Measurements from ENCODE around the gene OR10H5. TPM values are rescaled to one million over a fixed set of nuclear protein-coding genes. Genes with fewer than 3 reads are reported as not detected.
A peak's percentile ranks its signal among the peaks of the same experiment; 100 is the strongest.

The OR10H5 gene
- total and polyA plus RNA-seq, 12 donors = not detected

GRCh38 chr19:15776264-15776663 is 11.2 kb upstream of the OR10H5 start:
- no peak for TF ChIP-seq CTCF (IDR thresholded peaks at IDR 0.05)
- no peak for TF ChIP-seq POLR2A (IDR thresholded peaks at IDR 0.05)
- intact Hi-C loops (cut with DNase I) = no loop called here
- 75 to 94% (median 81%) methylated on average over 4 of the region's 4 CpGs for WGBS, 4 donors

GRCh38 chr19:15776991-15777970 is 10.2 kb upstream of the OR10H5 start:
- TF ChIP-seq POLR2A (IDR thresholded peaks at IDR 0.05) (no peak), CTCF (IDR thresholded peaks at IDR 0.05) (no peak)
- H3K4me1 ChIP-seq (replicated peaks in 1 of 2) = no peaks in the 10 kb centered on the region
- H3K9me3 ChIP-seq (replicated peaks in 1 of 3) = no peaks in the 10 kb centered on the region
- WGBS, 4 donors = 46 to 65% (median 57%) methylated on average over 7 to 9 of the region's 9 CpGs
- intact Hi-C loops (cut with DNase I) = no loop called here
- no peak overlapping the region for H3K4me3 ChIP-seq
- no peak for DNase-seq
- H3K27me3 ChIP-seq = no peaks in the 10 kb centered on the region
- no peaks in the 10 kb centered on the region for H3K36me3 ChIP-seq (replicated peaks in 1 of 2)
- H3K27ac ChIP-seq = no peak overlapping the region

More at GRCh38 chr19:15776264-15776663, 11.2 kb upstream of the OR10H5 start:
- H3K36me3 ChIP-seq (replicated peaks in 1 of 2) = no peaks in the 10 kb centered on the region
- H3K9me3 ChIP-seq (replicated peaks in 1 of 3) = no peaks in the 10 kb centered on the region
- H3K4me3 ChIP-seq = no peak overlapping the region
- H3K4me1 ChIP-seq (replicated peaks in 1 of 2) = no peaks in the 10 kb centered on the region
- no peak for DNase-seq
- no peak overlapping the region for H3K27ac ChIP-seq
- H3K27me3 ChIP-seq = no peaks in the 10 kb centered on the region

DNA sequence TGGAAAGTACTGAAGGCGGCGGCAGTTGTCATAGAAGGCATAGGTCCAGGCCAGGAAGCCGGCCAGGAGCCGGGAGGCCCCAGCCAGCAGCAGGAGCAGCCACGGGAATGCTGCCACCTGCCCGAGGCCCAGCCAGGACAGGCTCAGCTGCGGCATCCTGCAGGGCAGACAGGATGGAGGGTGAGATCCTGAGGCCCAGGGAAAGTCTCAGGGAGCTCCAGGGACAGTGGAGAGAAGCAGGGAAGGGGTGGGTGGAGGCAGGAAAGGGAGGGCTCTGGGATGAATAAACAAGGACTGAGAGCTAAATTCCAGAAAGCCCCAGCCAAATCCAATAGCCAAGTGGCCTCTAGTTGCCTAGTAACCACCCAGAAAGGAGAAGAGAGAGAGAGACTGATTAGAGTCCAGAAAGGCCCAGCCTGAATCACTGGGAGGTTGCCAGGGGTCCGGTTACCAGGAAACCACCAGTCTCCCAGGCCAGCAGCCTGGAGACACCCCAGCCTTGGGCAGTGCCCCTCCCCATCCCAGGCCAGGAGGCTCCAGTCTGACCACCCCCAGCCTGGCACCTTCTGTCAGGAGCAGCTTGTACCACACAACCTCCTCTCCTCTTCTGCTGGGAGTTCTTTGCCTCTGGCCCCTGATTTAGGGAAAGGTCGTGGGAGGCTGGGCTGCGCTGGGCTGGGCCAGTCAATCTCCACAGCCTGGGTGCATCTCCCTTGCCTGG is 7.5 kb upstream of the OR10H5 start:
- Histone ChIP-seq H3K9me3 (replicated peaks in 1 of 3) (no peaks in the 10 kb centered on the region), H3K4me1 (replicated peaks in 1 of 2) (no peaks in the 10 kb centered on the region), H3K4me3 (no peak overlapping the region), H3K27me3 (no peaks in the 10 kb centered on the region), H3K36me3 (replicated peaks in 1 of 2) (no peaks in the 10 kb centered on the region), H3K27ac (peak overlapping the region in 2 of 5 donors; percentile 56 to 61)
- intact Hi-C loops (cut with DNase I) = no loop called here
- WGBS, 4 donors = 17 to 39% (median 30%) methylated on average over 5 to 10 of the region's 10 CpGs
- TF ChIP-seq CTCF (IDR thresholded peaks at IDR 0.05) (no peak), POLR2A (IDR thresholded peaks at IDR 0.05) (no peak)
- DNase-seq = peak; percentile 16 to 87 (median 36)
